Body of pancreas (tissue), 4 donors: Measurements from ENCODE around the gene ZNF586. TPM values are rescaled to one million over a fixed set of nuclear protein-coding genes. Genes with fewer than 3 reads are reported as not detected.
A peak's percentile ranks its signal among the peaks of the same experiment; 100 is the strongest.
"Not testable (repeated sequence)": the region's sequence is repeated elsewhere in the genome, so short reads cannot be mapped to it uniquely, and the experiment has no call there.

Source experiments
- ATAC-seq: fragments of 150-250 bp; one replicate; pipeline ENCODE4 v1.9.1; 2016
- DNase-seq, 4 donors: peaks; one replicate each; pipeline ENCODE4 v3.0.0-alpha.2; 2019
- H3K27ac ChIP-seq, 4 donors: fragments of 200-600 bp; sonication (generic); 1 replicate in 3 of 4; 2 replicates in 1 of 4; pipeline versions ENCODE4 v1.5.1 to v1.6.1; 2016 to 2019; ENCODE audit warnings: mild to moderate bottlenecking in 1 of 4, mixed read lengths in 1 of 4, moderate library complexity in 1 of 4
- H3K27me3 ChIP-seq, 2 donors: fragments of 200-600 bp; sonication (generic); one replicate each; pipeline ENCODE4 v1.6.0; 2016; ENCODE audit warnings: mild to moderate bottlenecking in 1 of 2
- H3K36me3 ChIP-seq, 2 donors: fragments of 200-600 bp; sonication (generic); replicated peaks in 1 of 2; 2 replicates each; pipeline ENCODE4 v1.5.1; 2016; ENCODE audit warnings: low read depth in 2 of 2; ENCODE audit not compliant: insufficient read depth in 1 of 2
- H3K4me1 ChIP-seq: fragments of 200-600 bp; sonication (generic); one replicate; pipeline ENCODE4 v1.6.0; 2016
- H3K4me3 ChIP-seq, 2 donors: fragments of 200-600 bp; sonication (generic); 1 replicate in 1 of 2; 2 replicates in 1 of 2; pipeline ENCODE4 v1.5.1; 2016 to 2019
- H3K9me3 ChIP-seq, 3 donors: fragments of 200-600 bp; sonication (generic); 1 replicate in 2 of 3; 2 replicates in 1 of 3; pipeline ENCODE4 v1.5.1; 2016
- POLR2A ChIP-seq, 3 donors: fragments of 450-650 bp; IDR thresholded peaks; one replicate each; pipeline ENCODE4 v1.6.1; 2016; ENCODE audit warnings: antibody characterized with exemption in 3 of 3, mild to moderate bottlenecking in 2 of 3
- WGBS, 2 donors: methylation state at CpG; one replicate each; pipeline ENCODE4 v1.1.5; 2017; 5-methylcytosine and 5-hydroxymethylcytosine counted together
- intact Hi-C: fragments of 100-400 bp; cut with DNase I; formaldehyde crosslinking; loops from one replicate; pipeline ENCODE4 v1.15.1; 2023
- total RNA-seq, 2 donors: library from RNA; depleted of rRNA; stranded (reverse); fragments of >200 nt; gene quantifications; one replicate each; pipeline ENCODE4 v1.1.0, GENCODE V29; 2016
- TF ChIP-seq, protein P1 (sequence below), 7 experiments: fragments of 450-650 bp in 4 of 7; fragments of 200-600 bp in 3 of 7; sonication (generic) in 3 of 7; IDR thresholded peaks; one replicate each; pipeline ENCODE4 v1.5.1; 2016 to 2019; ENCODE audit warnings: antibody characterized with exemption in 7 of 7

Gene ZNF586
- total RNA-seq: 10 to 100 TPM in 1 of 2 donors, 1 to 10 TPM in 1; 4.2 to 33.6 TPM

DNA sequence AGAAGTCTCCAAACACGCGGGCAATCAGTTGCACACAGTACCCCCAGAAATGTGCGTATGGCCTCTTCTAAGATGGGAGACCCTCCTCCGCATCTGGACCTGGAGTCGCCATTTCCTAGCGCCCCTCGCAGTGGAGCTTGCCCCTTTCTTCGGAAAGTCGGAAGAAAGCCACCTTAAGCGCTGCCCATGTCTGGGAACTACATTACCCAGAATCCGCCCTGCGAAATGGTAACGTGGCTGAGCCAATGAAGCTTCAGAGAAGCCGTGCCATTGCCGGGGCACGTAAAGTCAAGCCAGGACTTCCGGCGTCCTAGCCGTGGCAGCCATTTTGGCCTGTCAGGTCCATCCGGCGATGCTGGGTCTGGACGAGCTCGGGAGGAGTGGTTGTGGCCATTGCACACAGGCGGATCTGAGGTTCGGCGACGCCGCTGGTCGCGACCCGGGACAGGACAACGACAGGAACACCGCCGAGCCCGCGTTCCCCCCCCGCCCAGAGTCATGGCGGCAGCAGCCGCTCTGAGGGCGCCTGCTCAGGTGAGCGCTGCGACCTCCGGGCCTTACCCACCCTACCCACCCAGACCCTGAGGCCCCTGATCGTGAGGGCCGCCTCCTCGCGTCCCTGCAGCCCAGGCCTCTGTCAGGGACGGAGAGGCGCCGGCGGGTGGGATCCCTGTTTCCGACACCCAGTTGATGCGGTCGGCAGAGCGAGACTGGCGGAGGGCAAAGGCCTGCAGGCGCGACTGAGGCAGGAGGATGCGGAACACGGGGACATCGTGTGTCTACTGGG lies at the start of gene ZNF586:
TSS of gene ZNF586 (plus strand) at position 332 of the 787 bp plus-strand sequence. CDS start at position 499, 167 bp downstream.
- peaks cover 0 to 23% (median 0%) of the 10 kb centered on the region in 3 donors for H3K9me3 ChIP-seq
- intact Hi-C loops: no loop called here
- DNase-seq (peak; percentile 86 to 94 (median 88)), ATAC-seq (peak; percentile 99)
- TF ChIP-seq POLR2A (IDR thresholded peaks at IDR 0.05): peak in 2 of 3 donors; percentile 49 to 52
- TF ChIP-seq, protein P1, sequence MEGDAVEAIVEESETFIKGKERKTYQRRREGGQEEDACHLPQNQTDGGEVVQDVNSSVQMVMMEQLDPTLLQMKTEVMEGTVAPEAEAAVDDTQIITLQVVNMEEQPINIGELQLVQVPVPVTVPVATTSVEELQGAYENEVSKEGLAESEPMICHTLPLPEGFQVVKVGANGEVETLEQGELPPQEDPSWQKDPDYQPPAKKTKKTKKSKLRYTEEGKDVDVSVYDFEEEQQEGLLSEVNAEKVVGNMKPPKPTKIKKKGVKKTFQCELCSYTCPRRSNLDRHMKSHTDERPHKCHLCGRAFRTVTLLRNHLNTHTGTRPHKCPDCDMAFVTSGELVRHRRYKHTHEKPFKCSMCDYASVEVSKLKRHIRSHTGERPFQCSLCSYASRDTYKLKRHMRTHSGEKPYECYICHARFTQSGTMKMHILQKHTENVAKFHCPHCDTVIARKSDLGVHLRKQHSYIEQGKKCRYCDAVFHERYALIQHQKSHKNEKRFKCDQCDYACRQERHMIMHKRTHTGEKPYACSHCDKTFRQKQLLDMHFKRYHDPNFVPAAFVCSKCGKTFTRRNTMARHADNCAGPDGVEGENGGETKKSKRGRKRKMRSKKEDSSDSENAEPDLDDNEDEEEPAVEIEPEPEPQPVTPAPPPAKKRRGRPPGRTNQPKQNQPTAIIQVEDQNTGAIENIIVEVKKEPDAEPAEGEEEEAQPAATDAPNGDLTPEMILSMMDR (IDR thresholded peaks at IDR 0.05): no peak
- no peaks in the 10 kb centered on the region for H3K27me3 ChIP-seq
- peaks cover 8% of the 10 kb centered on the region for H3K4me1 ChIP-seq
- peak within 1 kb of the TSS; percentile 64 to 74 for H3K4me3 ChIP-seq
- H3K27ac ChIP-seq: peak within 1 kb of the TSS in 3 of 4 donors; percentile 52 to 78 (median 53)
- WGBS, 2 donors: 3 to 8% methylated on average over 22 to 55 of the region's 61 CpGs
- H3K36me3 ChIP-seq: no peaks in the 10 kb centered on the region

- no peak for ATAC-seq
- WGBS, 2 donors: 92 to 100% methylated on average over 4 of the region's 4 CpGs
- Histone ChIP-seq H3K36me3 (peaks cover 5 to 10% of the 10 kb centered on the region in 2 donors), H3K4me1 (no peaks in the 10 kb centered on the region), H3K27me3 (no peaks in the 10 kb centered on the region), H3K4me3 (no peak overlapping the region), H3K27ac (no peak overlapping the region), H3K9me3 (peaks cover 0 to 58% (median 0%) of the 10 kb centered on the region in 3 donors)
- intact Hi-C loops: no loop called here
- TF ChIP-seq POLR2A (IDR thresholded peaks at IDR 0.05): no peak
- TF ChIP-seq, protein P1 (IDR thresholded peaks at IDR 0.05): no peak
- no peak for DNase-seq
Observed at GRCh38 chr19:57719901-57720519, 49.5 kb upstream of the ZNF586 start.

DNA sequence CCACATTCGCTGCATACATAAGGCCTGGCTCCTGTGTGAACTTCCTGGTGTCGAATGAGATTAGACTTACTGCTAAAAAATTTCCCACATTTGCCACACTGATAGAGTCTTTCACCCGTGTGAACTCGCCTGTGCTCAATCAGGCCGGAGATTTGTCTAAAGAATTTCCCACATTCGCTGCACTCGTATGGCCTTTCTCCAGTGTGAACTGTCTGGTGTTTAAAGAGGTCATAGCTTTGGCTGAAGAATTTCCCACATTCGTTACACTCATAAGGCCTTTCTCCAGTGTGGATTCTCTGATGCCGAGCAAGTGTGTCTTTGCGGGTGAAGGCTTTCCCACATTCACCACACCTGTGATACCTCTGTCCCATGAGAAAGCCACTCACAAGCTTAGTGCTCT lies 48.6 kb upstream of the ZNF586 start:
- ATAC-seq: no peak
- H3K27me3 ChIP-seq: no peaks in the 10 kb centered on the region
- 96 to 98% methylated on average over 10 of the region's 10 CpGs for WGBS, 2 donors
- no peak overlapping the region for H3K27ac ChIP-seq
- peaks cover 5 to 10% of the 10 kb centered on the region in 2 donors for H3K36me3 ChIP-seq
- TF ChIP-seq POLR2A (IDR thresholded peaks at IDR 0.05): no peak
- TF ChIP-seq, protein P1 (IDR thresholded peaks at IDR 0.05): no peak
- DNase-seq: no peak
- H3K9me3 ChIP-seq: peaks cover 0 to 64% (median 0%) of the 10 kb centered on the region in 3 donors
- intact Hi-C loops: no loop called here
- no peaks in the 10 kb centered on the region for H3K4me1 ChIP-seq
- H3K4me3 ChIP-seq: no peak overlapping the region

DNA sequence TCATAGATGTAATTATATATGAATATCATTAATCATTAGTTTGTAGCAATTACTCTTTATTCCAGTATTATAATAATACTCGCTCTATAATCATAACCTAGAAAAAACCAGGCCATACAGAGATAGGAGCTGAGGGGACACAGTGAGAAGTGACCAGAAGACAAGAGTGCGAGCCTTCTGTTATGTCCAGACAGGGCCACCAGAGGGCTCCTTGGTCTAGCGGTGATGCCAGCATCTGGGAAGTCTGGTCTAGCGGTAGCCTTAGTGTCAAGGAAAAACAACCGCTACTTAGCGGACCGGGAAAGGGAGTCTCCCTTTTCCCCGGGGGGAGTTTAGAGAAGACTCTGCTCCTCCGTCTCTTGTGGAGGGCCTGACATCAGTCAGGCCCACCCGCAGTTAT lies 31.2 kb upstream of the ZNF586 start:
- H3K27me3 ChIP-seq, H3K36me3 ChIP-seq, ATAC-seq, H3K4me3 ChIP-seq, H3K9me3 ChIP-seq, H3K27ac ChIP-seq, intact Hi-C loops, H3K4me1 ChIP-seq: not testable (repeated sequence)
- TF ChIP-seq, protein P1 (IDR thresholded peaks at IDR 0.05): peak in 6 of 7 experiments; percentile 35 to 52 (median 48)
- WGBS, 2 donors: 4 to 8% methylated on average over 10 of the region's 10 CpGs
- peak; percentile 40 to 51 (median 49) for DNase-seq

GRCh38 chr19:57738770-57739169 lies 30.7 kb upstream of the ZNF586 start:
- WGBS, 2 donors: 87 to 88% methylated on average over 7 of the region's 7 CpGs
- ATAC-seq, DNase-seq, H3K27me3 ChIP-seq, intact Hi-C loops, H3K27ac ChIP-seq, H3K4me3 ChIP-seq, H3K36me3 ChIP-seq, H3K4me1 ChIP-seq, H3K9me3 ChIP-seq: not testable (repeated sequence)
